ENCODE results near the gene CELF2.

GRCh38 chr10:11175823-11176243 lies 158.2 kb downstream of the CELF2 start:
- TF ChIP-seq POLR2AphosphoS5 (IDR thresholded peaks at IDR 0.05; ENCODE audit: low read depth, low read length) (no peak), SIN3A (IDR thresholded peaks at IDR 0.05; ENCODE audit: borderline replicate concordance, insufficient read depth, low read length) (no peak), REST (IDR thresholded peaks at IDR 0.05; ENCODE audit: insufficient read depth in 1 of 2, low read depth in 2 of 2, low read length in 2 of 2) (no peak)

Measured in PFSK-1 (cell line).